Mammary epithelial cell (primary cell): ENCODE data around the gene HLCS.

Experiments
- CTCF ChIP-seq, 2 donors: IDR thresholded peaks in 1 of 2; conservative IDR thresholded peaks in 1 of 2; 2 replicates each; pipeline ENCODE4 v1.5.1; 2011 to 2012; ENCODE audit warnings: inconsistent platforms in 2 of 2, low read length in 2 of 2, mild to moderate bottlenecking in 2 of 2, control low read depth in 1 of 2, low read depth in 1 of 2; ENCODE audit not compliant: insufficient read depth in 1 of 2; ENCODE audit errors: extremely low read depth in 1 of 2
- EZH2 ChIP-seq: IDR thresholded peaks from 2 replicates; pipeline ENCODE4 v1.6.1; 2012; ENCODE audit warnings: low read length, inconsistent platforms, borderline replicate concordance

GRCh38 chr21:36882776-36883175 lies 83.7 kb downstream of the HLCS start:
- TF ChIP-seq CTCF (conservative IDR thresholded peaks at IDR 0.05 in 1 of 2, IDR thresholded peaks at IDR 0.05 in 1 of 2; ENCODE audit: extremely low read depth in 1 of 2, insufficient read depth in 1 of 2, low read depth in 1 of 2, low read length in 2 of 2) (no peak), EZH2 (no peak)
